Esophagus squamous epithelium (tissue), 5 donors: Measurements from ENCODE around the gene DEFB128. TPM values are rescaled to one million over a fixed set of nuclear protein-coding genes. Genes with fewer than 3 reads are reported as not detected.

Experiments used
- DNase-seq: peaks from one replicate; lab custom pipeline; 2025; lab: John Stamatoyannopoulos, UW
- H3K27ac ChIP-seq, 4 donors: fragments of 200-600 bp; sonication (generic); one replicate each; pipeline ENCODE4 v1.5.1; 2016 to 2019; ENCODE audit warnings: mild to moderate bottlenecking in 1 of 4
- H3K27me3 ChIP-seq, 4 donors: fragments of 200-600 bp; sonication (generic); 1 replicate in 3 of 4; 2 replicates in 1 of 4; pipeline versions ENCODE4 v1.5.1 to v1.6.0; 2017 to 2021; ENCODE audit warnings: antibody characterized with exemption in 1 of 4
- H3K36me3 ChIP-seq, 3 donors: fragments of 200-600 bp; sonication (generic); one replicate each; pipeline ENCODE4 v1.5.1; 2016 to 2019
- H3K4me1 ChIP-seq, 3 donors: fragments of 200-600 bp; sonication (generic); one replicate each; pipeline ENCODE4 v1.5.1; 2017 to 2019
- H3K4me3 ChIP-seq, 4 donors: fragments of 200-600 bp; sonication (generic); 1 replicate in 3 of 4; 2 replicates in 1 of 4; pipeline ENCODE4 v1.5.1; 2016 to 2019; ENCODE audit warnings: mild to moderate bottlenecking in 2 of 4, moderate library complexity in 1 of 4
- H3K9me3 ChIP-seq, 3 donors: fragments of 200-600 bp; sonication (generic); one replicate each; pipeline ENCODE4 v1.5.1; 2016 to 2019
- CTCF ChIP-seq, 6 experiments: fragments of 450-650 bp in 4 of 6; fragments of 200-600 bp in 2 of 6; sonication (generic) in 2 of 6; IDR thresholded peaks; one replicate each; pipeline ENCODE4 v1.5.1; 2016 to 2019; ENCODE audit warnings: antibody characterized with exemption in 6 of 6, mild to moderate bottlenecking in 4 of 6, moderate library complexity in 4 of 6
- POLR2A ChIP-seq, 4 donors: fragments of 450-650 bp; IDR thresholded peaks; one replicate each; pipeline ENCODE4 v1.6.1; 2017; ENCODE audit warnings: antibody characterized with exemption in 4 of 4, mild to moderate bottlenecking in 4 of 4, moderate library complexity in 3 of 4
- WGBS, 2 donors: methylation state at CpG; one replicate each; pipeline ENCODE4 v1.1.5; 2018; 5-methylcytosine and 5-hydroxymethylcytosine counted together
- intact Hi-C: fragments of 100-400 bp; cut with DNase I; formaldehyde crosslinking; loops from one replicate; pipeline ENCODE4 v1.15.0; 2022
- total RNA-seq, 4 donors: library from RNA; depleted of rRNA; stranded (reverse); fragments of >200 nt; gene quantifications; one replicate each; pipeline ENCODE4 v1.1.0, GENCODE V29; 2016
- donor health status: DM: yes; HTN: yes; CAD: no.

The DEFB128 gene
- total RNA-seq, 4 donors from 2014 or later = not detected

DNA sequence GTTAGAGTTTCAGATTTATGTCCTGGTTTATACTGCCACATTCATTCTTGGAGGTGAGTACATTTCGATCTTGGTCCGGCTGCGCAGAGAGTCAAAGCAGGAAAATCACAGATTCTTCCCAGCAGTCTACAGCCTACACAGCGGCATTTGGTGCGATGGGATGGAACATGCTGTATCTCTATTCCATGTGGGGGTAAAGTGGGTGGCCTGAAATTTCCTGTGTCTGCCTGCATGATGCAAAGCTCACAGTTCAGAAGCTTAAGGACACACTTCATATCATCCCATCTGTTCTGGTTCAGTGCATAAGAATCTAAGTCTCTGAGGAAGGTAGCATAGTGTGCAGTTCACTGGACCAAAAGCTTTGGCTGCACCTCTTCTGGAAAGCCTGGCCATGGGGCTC, 32.4 kb downstream of the DEFB128 start, which contains the start of gene DEFB127:
Gene DEFB127, plus strand, starts transcription at position 301 of the 400 bp plus-strand sequence. Its CDS starts 91 bp downstream, at position 392.
- Histone ChIP-seq H3K4me1 (no peaks in the 10 kb centered on the region), H3K27me3 (peaks cover 0 to 21% (median 0%) of the 10 kb centered on the region in 4 donors), H3K36me3 (no peaks in the 10 kb centered on the region), H3K4me3 (no peak within 1 kb of the TSS), H3K27ac (no peak within 1 kb of the TSS), H3K9me3 (no peaks in the 10 kb centered on the region)
- intact Hi-C loops = no loop called here
- WGBS, 2 donors = 88 to 91% methylated on average over 5 of the region's 5 CpGs
- TF ChIP-seq CTCF (IDR thresholded peaks at IDR 0.05) = no peak
- no peak for TF ChIP-seq POLR2A (IDR thresholded peaks at IDR 0.05)
- DNase-seq = no peak

GRCh38 chr20:152131-152530, 37.4 kb downstream of the DEFB128 start:
- H3K9me3 ChIP-seq = no peaks in the 10 kb centered on the region
- DNase-seq = no peak
- WGBS, 2 donors = 57 to 76% methylated on average over 1 of the region's 1 CpG
- intact Hi-C loops = no loop called here
- no peaks in the 10 kb centered on the region for H3K4me1 ChIP-seq
- H3K4me3 ChIP-seq = no peak overlapping the region
- no peak overlapping the region for H3K27ac ChIP-seq
- H3K36me3 ChIP-seq = no peaks in the 10 kb centered on the region
- TF ChIP-seq POLR2A (IDR thresholded peaks at IDR 0.05) = no peak
- no peak for TF ChIP-seq CTCF (IDR thresholded peaks at IDR 0.05)
- H3K27me3 ChIP-seq = peaks cover 0 to 22% (median 0%) of the 10 kb centered on the region in 4 donors

GRCh38 chr20:145877-146276, 43.6 kb downstream of the DEFB128 start:
- Histone ChIP-seq H3K27ac (no peak overlapping the region), H3K4me1 (no peaks in the 10 kb centered on the region), H3K9me3 (no peaks in the 10 kb centered on the region), H3K36me3 (no peaks in the 10 kb centered on the region), H3K27me3 (peaks cover 0 to 54% (median 0%) of the 10 kb centered on the region in 4 donors), H3K4me3 (no peak overlapping the region)
- no peak for DNase-seq
- intact Hi-C loops = no loop called here
- TF ChIP-seq CTCF (IDR thresholded peaks at IDR 0.05) (no peak), POLR2A (IDR thresholded peaks at IDR 0.05) (no peak)
- WGBS, 2 donors = 43 to 48% methylated on average over 2 of the region's 2 CpGs

- H3K27ac ChIP-seq = no peak within 1 kb of the TSS
- H3K4me3 ChIP-seq = no peak within 1 kb of the TSS
- 30 to 33% methylated on average over 1 of the region's 1 CpG for WGBS, 2 donors
- H3K4me1 ChIP-seq = no peaks in the 10 kb centered on the region
- H3K9me3 ChIP-seq = peaks cover 0 to 8% (median 0%) of the 10 kb centered on the region in 3 donors
- intact Hi-C loops = no loop called here
- H3K27me3 ChIP-seq = peaks cover 0 to 56% (median 0%) of the 10 kb centered on the region in 4 donors
- H3K36me3 ChIP-seq = no peaks in the 10 kb centered on the region
- no peak for DNase-seq
- TF ChIP-seq POLR2A (IDR thresholded peaks at IDR 0.05) (no peak), CTCF (IDR thresholded peaks at IDR 0.05) (no peak)
These were observed 47.2 kb downstream of the DEFB128 start, which contains the start of gene DEFB126 for GRCh38 chr20:142290-142689. Gene DEFB126 (plus strand): TSS chr20:142590. CDS start chr20:142629, 39 bp downstream.

Other genes with a start within 250 kb of the DEFB128 start
- not detected for gene DEFB125, start 102.0 kb downstream of the DEFB128 start, total RNA-seq
- gene DEFB126, start 47.1 kb downstream of the DEFB128 start, total RNA-seq = not detected
- not detected for gene DEFB127, start 32.3 kb downstream of the DEFB128 start, total RNA-seq
- gene DEFB129, start 37.5 kb upstream of the DEFB128 start, total RNA-seq = not detected
- not detected for gene DEFB132, start 68.0 kb upstream of the DEFB128 start, total RNA-seq
- 1 to 10 TPM in 2 of 4 donors, under 1 TPM in 2; 0.19 to 1.1 (median 0.89) TPM for gene C20orf96, start 101.0 kb upstream of the DEFB128 start, total RNA-seq
- 10 to 100 TPM in 1 of 4 donors, 1 to 10 TPM in 3; 6.8 to 14.1 (median 9.2) TPM for gene ZCCHC3, start 107.9 kb upstream of the DEFB128 start, total RNA-seq
- 1 to 10 TPM; 2.1 to 3.8 (median 3.3) TPM for gene SOX12, start 135.8 kb upstream of the DEFB128 start, total RNA-seq
- 10 to 100 TPM in 1 of 4 donors, 1 to 10 TPM in 3; 3.7 to 13.8 (median 7.2) TPM for gene NRSN2, start 157.4 kb upstream of the DEFB128 start, total RNA-seq
- 10 to 100 TPM in 3 of 4 donors, 1 to 10 TPM in 1; 6.5 to 22.0 (median 11.9) TPM for gene TRIB3, start 191.0 kb upstream of the DEFB128 start, total RNA-seq
- gene RBCK1, start 218.6 kb upstream of the DEFB128 start, total RNA-seq = 10 to 100 TPM; 46.9 to 79.8 (median 63.2) TPM